Hypothalamus (tissue), 51 donors: ENCODE results near the gene VTI1A.
"Not testable (repeated sequence)": the region's sequence is repeated elsewhere in the genome, so short reads cannot be mapped to it uniquely, and the experiment has no call there.

Source experiments
- DNase-seq, 51 donors: peaks; one replicate each; lab custom pipeline; 2025; lab: John Stamatoyannopoulos, UW

Gene VTI1A

DNA sequence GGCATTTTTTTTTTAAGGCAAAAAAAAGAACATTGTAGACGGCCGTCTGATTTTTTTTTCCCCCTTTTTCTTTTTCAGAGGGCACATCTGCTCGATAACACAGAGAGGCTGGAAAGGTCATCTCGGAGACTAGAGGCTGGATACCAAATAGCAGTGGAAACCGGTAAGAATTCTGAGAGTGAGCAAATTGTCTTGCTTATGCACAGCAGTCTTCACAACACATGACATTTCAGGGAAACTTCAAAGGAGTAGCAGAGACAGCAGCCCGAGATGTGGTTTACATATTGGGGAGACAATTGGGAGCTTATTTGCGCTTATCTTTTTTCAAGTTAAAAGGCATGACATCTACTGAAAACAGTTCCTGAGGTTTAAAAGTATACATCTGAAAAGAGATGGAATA is 91.2 kb downstream of the VTI1A start:
- DNase-seq, result no peak

DNA sequence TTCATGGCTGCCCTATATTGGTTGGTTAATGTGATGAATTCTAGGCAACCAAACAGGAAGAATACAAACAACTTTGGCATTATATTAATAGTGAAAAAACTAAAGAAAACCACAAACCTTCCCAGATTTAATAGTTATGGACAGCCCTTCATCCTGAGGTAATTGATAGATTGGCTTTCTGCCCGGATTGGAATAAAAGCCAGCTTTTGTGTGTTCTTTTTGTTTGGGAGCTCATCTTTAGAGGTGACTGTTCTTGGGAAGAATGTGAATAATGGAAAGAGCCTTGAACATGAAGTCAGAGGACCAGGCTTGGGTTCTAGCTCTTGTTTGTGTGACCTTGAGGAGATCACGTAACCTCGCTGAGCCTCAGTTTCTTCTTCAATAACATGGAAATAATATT is 92.3 kb downstream of the VTI1A start:
- DNase-seq, result no peak

- DNase-seq, result not testable (repeated sequence)
Observed at GRCh38 chr10:112542823-112543222, 95.8 kb downstream of the VTI1A start.

- no peak for DNase-seq
Observed at GRCh38 chr10:112546474-112546873, 99.5 kb downstream of the VTI1A start.

GRCh38 chr10:112548535-112549276 is 101.7 kb downstream of the VTI1A start:
- no peak for DNase-seq

DNA sequence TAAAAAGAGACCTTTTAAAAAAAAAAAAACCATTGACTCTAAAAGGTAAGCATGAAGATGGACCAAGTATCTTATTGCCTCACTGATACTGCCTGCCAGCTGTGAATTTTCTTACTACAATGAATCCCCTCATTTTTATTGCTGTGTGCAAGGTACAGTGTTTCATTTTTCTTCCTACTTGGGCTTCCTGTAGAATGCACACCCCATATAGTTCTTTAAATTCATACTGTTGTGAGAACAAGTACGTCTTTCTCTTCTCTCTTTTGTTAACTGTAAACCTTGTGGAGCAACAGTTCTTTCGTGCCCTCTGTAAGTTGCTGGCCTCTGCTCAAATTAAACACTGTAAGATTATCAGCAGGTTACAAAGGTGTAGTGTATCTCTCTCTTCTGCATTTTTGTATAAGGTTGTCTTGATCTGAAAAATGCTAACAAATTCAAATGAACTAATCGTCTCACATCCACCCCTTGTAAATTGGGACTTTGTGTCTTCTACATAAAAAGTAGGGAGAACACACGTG is 105.6 kb downstream of the VTI1A start:
- no peak for DNase-seq

GRCh38 chr10:112553315-112553714 is 106.3 kb downstream of the VTI1A start:
- DNase-seq, result no peak

DNA sequence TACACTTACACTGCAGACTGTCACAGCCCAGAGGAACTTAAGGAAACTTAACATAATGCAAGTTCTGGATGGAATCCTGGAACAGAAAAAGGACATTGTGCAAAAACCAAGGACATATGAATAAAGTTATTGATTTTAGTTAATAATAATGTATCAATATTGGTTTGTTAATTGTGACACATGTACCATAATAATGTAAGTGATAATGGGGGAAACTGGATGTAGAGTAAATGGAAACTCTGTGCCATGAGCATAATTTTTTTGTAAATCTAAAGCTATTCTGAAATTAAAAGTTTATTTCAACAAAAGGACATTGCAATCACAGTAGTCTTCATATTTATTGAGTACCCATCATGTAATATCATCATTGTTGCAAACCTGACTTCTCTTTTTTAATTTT is 107.2 kb downstream of the VTI1A start:
- no peak for DNase-seq

DNA sequence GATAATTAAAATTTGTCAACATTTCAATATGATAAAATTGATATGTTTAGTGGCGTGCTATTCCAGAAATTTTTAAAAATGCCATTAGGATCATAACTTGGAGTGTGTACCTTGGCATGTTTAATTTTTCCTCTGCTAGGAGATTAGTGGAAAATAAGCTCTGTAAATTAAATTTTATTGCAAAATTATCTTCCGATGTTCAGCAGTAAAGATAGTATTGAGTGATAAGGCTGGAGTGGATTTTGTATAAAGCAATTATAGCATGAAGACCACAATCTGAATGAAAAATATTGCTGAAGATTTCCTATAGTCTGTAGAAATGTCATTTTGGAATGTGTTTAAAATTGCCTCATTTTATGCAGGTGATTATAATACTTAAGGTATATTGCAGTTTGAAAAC is 110.2 kb downstream of the VTI1A start:
- no peak for DNase-seq

DNA sequence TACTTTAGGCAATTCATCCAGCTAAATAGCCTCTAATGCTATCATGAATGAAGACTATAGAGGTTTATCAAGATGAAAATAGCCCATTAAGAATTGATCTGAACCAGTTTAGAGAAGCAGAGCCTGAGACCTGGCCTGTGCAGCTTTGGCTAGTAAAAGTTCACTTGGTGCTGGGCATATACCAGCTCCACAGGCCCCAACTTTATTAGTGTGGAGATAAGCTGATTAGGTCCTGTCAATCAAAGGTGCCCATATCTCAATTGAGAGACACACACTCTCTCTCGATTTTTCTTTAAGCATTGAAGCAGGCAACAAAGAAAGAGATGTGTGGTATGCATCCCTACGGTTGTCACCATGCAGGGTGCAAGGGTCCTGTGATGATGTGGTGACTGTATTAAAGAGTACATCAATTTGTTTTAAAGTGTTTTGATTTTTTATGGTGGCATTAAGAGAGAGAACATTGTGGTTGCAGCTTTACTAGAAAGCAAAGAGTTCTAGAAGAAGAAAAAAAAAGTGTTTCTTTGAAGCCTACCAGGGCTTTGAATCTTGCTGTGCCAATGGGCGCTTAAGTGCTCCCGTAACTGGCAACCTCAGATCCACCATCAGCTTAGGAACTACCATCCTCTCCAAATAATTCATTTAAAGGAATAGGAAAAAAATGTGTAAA is 111.6 kb downstream of the VTI1A start:
- DNase-seq, result no peak

DNA sequence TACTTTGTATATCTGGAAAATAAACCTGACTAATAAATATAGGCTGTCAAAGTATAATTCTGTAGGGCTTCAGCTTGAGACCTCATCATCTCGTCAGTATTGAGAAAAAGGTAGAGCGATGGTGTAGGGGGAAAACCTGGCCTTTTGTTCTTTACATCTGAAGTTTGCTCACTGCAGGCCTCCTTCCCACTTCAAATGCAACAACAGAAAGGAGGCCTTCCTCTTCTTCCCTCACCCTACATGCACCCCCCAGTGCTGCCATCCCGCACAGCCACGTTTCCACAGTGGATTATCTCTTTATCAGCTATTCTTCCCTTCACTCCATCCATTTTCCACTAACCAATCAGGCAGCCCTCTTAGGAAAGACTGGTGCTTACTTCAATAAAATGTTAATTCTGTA is 112.3 kb downstream of the VTI1A start:
- no peak for DNase-seq

GRCh38 chr10:112562122-112562521 is 115.1 kb downstream of the VTI1A start:
- DNase-seq, result no peak

DNA sequence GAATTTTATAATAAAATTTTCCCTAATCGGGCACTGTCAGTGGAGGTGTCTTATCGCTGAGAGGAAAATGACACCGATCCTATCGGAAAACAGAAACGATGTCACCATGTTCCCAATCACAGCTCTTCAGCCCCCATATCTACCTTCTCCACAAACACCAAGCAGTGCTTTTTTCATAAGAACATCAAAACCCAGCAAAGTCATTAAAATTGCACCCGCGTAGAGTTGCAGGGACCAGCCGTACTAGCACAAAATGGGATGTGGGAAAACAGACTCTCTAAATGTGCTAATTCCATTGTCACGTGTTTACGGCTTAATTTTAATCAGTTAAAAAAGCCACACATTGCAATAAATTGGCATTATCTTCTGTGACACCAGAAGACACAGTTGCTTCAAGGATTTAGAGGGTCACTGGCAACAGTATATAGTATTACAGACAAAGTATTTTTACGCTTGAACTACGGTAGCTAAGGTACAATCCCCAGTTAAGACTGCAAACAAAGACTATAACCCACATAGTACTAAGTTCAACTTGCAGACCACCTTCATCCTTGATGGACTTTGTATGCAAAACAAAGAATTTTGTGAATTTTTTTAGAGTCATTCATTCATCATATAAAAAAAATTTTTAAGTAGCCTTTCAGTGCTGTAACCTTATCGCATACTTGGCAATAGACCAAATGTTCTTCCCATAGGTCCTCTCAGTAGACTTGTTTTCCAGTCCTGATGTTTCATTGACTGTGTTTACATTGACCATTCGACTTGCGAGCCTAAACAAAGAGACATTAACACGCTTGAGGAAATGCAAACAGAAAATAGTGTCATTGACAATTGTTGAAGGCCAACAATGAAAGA is 116.0 kb downstream of the VTI1A start:
- no peak for DNase-seq

DNA sequence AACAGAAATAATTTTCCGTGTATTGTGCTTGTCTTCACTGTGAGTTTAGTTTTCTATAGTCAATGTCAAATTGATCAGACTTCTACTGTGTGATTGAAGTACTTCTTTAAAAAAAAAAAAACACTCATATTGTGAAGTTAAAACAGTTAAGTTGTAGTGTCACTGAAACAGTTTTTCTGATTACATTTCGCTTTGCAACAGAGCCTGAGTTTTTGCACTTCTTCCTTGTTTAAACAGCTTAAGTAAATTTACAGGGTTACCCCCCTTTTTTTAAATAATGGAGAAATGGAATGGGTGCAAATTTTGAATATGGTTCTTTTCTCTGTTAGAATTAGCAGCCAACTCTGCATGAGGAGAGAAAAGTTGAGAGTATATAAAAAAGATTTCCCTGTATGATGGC is 117.3 kb downstream of the VTI1A start:
- DNase-seq, result no peak

GRCh38 chr10:112565434-112566053 is 118.5 kb downstream of the VTI1A start:
- DNase-seq, result peak in 8 of 51 donors; percentile 3 to 48 (median 6)

DNA sequence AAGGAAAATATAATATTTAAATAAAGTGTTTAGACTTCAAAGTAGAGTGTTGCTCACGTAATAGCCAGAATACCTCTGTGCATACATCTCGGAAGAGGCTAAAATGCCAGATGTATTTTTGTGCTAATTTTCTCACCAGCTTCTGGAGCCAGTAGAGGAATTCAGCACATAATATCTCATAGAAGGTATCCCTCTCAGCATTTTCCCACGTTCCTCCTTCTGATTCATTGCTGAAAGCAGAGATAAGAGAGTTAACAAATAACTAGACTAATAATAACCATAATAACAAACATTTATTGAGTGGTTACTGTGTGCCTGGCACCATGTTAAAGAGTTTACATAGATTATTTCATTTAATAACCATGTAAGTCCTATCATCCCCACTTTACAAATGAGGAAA is 123.6 kb downstream of the VTI1A start:
- no peak for DNase-seq

DNA sequence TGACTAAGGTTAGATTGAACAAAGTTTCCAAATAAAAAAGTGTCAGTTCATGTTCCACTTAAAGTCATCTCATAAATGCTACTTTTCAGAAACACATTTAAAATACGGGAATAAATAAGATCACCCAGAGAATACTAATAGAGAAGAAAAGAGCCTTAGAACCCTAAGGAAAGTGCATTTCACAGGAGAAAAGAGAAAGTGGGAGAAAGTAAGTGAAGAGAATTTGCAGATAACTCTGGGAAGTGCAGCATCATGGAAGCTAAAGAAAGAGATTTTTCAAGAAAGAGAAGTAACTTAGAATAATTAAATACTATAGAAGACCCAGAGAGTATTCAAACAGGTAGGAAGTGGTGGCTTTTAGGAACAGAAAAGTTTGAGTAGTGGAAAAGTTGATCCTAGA is 132.6 kb downstream of the VTI1A start:
- DNase-seq, result no peak

- no peak for DNase-seq
Observed at GRCh38 chr10:112580267-112580666, 133.3 kb downstream of the VTI1A start.

DNA sequence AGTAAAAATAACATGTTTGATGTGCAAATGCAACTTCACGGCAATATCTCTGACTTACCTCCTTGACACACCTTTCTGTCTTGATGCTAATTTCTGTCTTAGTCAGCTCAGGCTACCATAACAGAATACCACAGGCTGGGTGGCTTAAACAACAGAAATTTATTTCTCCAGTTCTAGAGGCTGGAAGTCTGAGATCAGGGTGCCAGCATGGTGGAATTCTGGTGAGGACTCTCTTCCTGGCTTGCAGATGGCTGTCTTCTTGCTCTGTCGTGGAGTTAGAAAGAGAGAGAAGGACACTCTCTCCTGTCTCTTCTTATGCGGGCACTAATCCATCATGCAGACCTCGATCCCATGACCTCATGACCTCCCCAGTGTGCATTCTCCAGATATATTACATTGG is 134.9 kb downstream of the VTI1A start:
- no peak for DNase-seq

- DNase-seq, result no peak
Observed at GRCh38 chr10:112583236-112583939, 136.4 kb downstream of the VTI1A start.
